H1 (cell line): ENCODE results near the gene DUSP11.
"Not testable (repeated sequence)": the region's sequence is repeated elsewhere in the genome, so short reads cannot be mapped to it uniquely, and the experiment has no call there.

Experiments used
- CTCF ChIP-seq, 3 experiments: IDR thresholded peaks; 1 replicate in 2 of 3; 2 replicates in 1 of 3; pipeline versions ENCODE4 v1.5.1 to v1.6.1; 2011; ENCODE audit warnings: low read length in 3 of 3, mild to moderate bottlenecking in 3 of 3, inconsistent platforms in 2 of 3, low read depth in 1 of 3, moderate library complexity in 1 of 3; ENCODE audit not compliant: insufficient read depth in 1 of 3; ENCODE audit errors: control extremely low read depth in 1 of 3
- EZH2 ChIP-seq: fragments of 200-600 bp; sonication (generic); IDR thresholded peaks from 2 replicates; pipeline ENCODE4 v1.7.1; 2012; ENCODE audit warnings: low read depth, mild to moderate bottlenecking, moderate library complexity, low read length, inconsistent platforms; ENCODE audit not compliant: severe bottlenecking
- HDAC6 ChIP-seq: IDR thresholded peaks from one replicate; pipeline ENCODE4 v1.7.1; 2012; ENCODE audit warnings: low read depth, mild to moderate bottlenecking, inconsistent platforms, low read length, moderate library complexity
- POLR2AphosphoS5 ChIP-seq: IDR thresholded peaks from 2 replicates; pipeline ENCODE4 v1.6.1; 2011; ENCODE audit warnings: low read depth, low read length
- SP2 ChIP-seq: IDR thresholded peaks from 2 replicates; pipeline ENCODE4 v1.6.1; 2012; ENCODE audit warnings: mild to moderate bottlenecking, low read length, inconsistent platforms
- SUZ12 ChIP-seq: fragments of 200-600 bp; sonication (generic); IDR thresholded peaks from 2 replicates; pipeline ENCODE4 v1.6.1; 2012; ENCODE audit warnings: mild to moderate bottlenecking, inconsistent platforms, low read length, moderate library complexity, mixed read lengths
- TF ChIP-seq, protein P1 (sequence below): IDR thresholded peaks from 2 replicates; pipeline ENCODE4 v1.6.1; 2012; ENCODE audit warnings: low read length, inconsistent platforms

- TF ChIP-seq, protein P1, sequence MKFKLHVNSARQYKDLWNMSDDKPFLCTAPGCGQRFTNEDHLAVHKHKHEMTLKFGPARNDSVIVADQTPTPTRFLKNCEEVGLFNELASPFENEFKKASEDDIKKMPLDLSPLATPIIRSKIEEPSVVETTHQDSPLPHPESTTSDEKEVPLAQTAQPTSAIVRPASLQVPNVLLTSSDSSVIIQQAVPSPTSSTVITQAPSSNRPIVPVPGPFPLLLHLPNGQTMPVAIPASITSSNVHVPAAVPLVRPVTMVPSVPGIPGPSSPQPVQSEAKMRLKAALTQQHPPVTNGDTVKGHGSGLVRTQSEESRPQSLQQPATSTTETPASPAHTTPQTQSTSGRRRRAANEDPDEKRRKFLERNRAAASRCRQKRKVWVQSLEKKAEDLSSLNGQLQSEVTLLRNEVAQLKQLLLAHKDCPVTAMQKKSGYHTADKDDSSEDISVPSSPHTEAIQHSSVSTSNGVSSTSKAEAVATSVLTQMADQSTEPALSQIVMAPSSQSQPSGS, result not testable (repeated sequence)
- not testable (repeated sequence) for TF ChIP-seq POLR2AphosphoS5; CTCF (IDR thresholded peaks at IDR 0.05; ENCODE audit: control extremely low read depth in 1 of 3, insufficient read depth in 1 of 3, low read depth in 1 of 3, low read length in 3 of 3); EZH2; SUZ12; HDAC6; SP2
Measured at GRCh38 chr2:73726657-73727056, 53.2 kb downstream of the DUSP11 start.
